Naive thymus-derived CD8-positive, alpha-beta T cell (primary cell): Measurements from ENCODE around the gene PPIL6. TPM values are rescaled to one million over a fixed set of nuclear protein-coding genes. Genes with fewer than 3 reads are reported as not detected.

ENCODE experiments used
- ATAC-seq, 2 donors: fragments of 150-1000 bp; cut with Tn5 transposase in 1 of 2; sonication (Bioruptor Pico), chemical (Tn5 transposase) in 1 of 2; 1 replicate in 1 of 2; 2 replicates in 1 of 2; pipeline ENCODE4 v1.10.0; 2021; ENCODE audit warnings: mild to moderate bottlenecking in 2 of 2, moderate library complexity in 2 of 2
- POLR2A ChIA-PET: fragments of 350-600 bp; sonication (Branson Sonifier 250); formaldehyde crosslinking; loops from one replicate; lab custom pipeline; 2021; ENCODE audit warnings: antibody characterized with exemption; lab: Charles Lee
- DNase-seq, 10 donors: peaks; one replicate each; pipeline versions ENCODE4 v3.0.0 to v3.0.0-alpha.2; 2020 to 2022
- H3K27ac Mint-ChIP-seq, 10 donors: one replicate each; pipeline ENCODE4 v1.8.0; 2020 to 2022; ENCODE audit warnings: mild to moderate bottlenecking in 10 of 10, mixed read lengths in 10 of 10, moderate library complexity in 4 of 10, inconsistent platforms in 1 of 10
- H3K27me3 Mint-ChIP-seq, 5 donors: one replicate each; pipeline ENCODE4 v1.8.0; 2021 to 2022; ENCODE audit warnings: mixed read lengths in 5 of 5
- H3K36me3 Mint-ChIP-seq, 3 donors: one replicate each; pipeline ENCODE4 v1.8.0; 2020 to 2022; ENCODE audit warnings: mixed read lengths in 3 of 3, mild to moderate bottlenecking in 2 of 3, inconsistent platforms in 1 of 3
- H3K4me1 Mint-ChIP-seq, 4 donors: one replicate each; pipeline ENCODE4 v1.8.0; 2021 to 2022; ENCODE audit warnings: mixed read lengths in 4 of 4
- H3K4me3 Mint-ChIP-seq, 10 donors: one replicate each; pipeline ENCODE4 v1.8.0; 2020 to 2022; ENCODE audit warnings: mild to moderate bottlenecking in 10 of 10, mixed read lengths in 10 of 10, moderate library complexity in 6 of 10, inconsistent platforms in 1 of 10
- H3K9me3 Mint-ChIP-seq, 9 donors: one replicate each; pipeline ENCODE4 v1.8.0; 2020 to 2022; ENCODE audit warnings: mixed read lengths in 9 of 9, mild to moderate bottlenecking in 3 of 9, inconsistent platforms in 1 of 9, moderate library complexity in 1 of 9
- polyA plus RNA-seq, 3 donors: library from polyadenylated mRNA; unstranded; fragments of 300-500 nt; fragmentation: Illumina TruSeq; gene quantifications; one replicate each; pipeline ENCODE4 v1.2.3, GENCODE V29; 2021
- total RNA-seq, 8 experiments: library from RNA in 2 of 8; stranded (reverse) in 2 of 8; gene quantifications; one replicate each; pipeline ENCODE4 v1.2.3 and lab custom pipeline; 2021 to 2026

PPIL6 gene
- total and polyA plus RNA-seq, 5 experiments from 2014 or later = 0.25 to 1.7 (median 0.66) TPM

DNA sequence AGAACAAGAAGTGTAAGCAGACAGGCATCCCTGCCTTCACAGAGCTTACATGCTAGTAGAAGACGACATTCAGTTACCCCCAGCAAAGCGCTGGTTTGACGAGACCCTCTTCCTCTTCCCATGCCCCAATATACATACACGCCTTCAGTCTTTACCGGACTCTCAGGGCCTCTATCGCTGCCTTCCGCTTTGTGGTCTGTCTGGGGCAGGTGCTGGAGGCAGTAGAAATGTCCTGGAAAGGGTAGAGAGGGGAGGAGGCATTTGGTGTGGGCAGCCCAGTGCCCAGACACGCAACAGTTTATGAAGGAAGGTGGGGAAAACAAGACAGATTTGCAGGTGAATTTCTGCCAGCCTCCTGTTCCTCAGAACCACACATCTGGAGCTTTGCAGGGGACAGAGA is 6.1 kb upstream of the PPIL6 start:
- no peak for DNase-seq
- POLR2A ChIA-PET = interaction anchor here (1.5 to 1.7 kb wide), 2 partner anchors 9 to 63 kb away, joined by 4 to 5 read pairs; partner anchors contain the start of gene MICAL1
- Mint-ChIP-seq H3K36me3 (peaks cover 0 to 22% (median 0%) of the 10 kb centered on the region in 3 donors), H3K4me1 (peaks cover 37 to 71% (median 58%) of the 10 kb centered on the region in 4 donors), H3K27ac (peak overlapping the region; percentile 10 to 86 (median 60)), H3K27me3 (no peaks in the 10 kb centered on the region), H3K4me3 (peak overlapping the region in 1 of 10 donors; percentile 76), H3K9me3 (no peaks in the 10 kb centered on the region)
- ATAC-seq = no peak

DNA sequence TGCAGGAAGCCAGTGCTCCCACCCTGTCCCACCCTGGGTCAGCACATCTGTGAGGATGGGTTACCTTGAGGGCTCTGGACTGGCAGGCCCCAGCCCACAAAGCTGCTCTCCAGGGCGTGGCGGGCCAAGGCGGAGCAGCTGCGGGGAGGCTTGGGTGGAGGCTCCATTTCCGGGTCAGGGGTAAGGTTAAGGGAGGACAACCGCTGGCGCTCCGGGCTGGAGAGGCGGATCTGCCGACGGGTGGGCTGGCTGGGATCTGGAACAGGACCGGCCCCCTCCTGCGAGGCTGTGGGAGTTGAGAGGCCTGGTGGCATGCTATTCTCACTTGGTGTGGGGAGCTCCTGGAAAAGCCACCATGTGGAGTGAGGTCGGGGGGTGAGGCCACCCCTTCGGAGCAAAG is 5.6 kb upstream of the PPIL6 start:
- no peak for ATAC-seq
- Mint-ChIP-seq H3K9me3 (no peaks in the 10 kb centered on the region), H3K27ac (peak overlapping the region in 8 of 10 donors; percentile 10 to 86 (median 53)), H3K4me3 (peak overlapping the region in 1 of 10 donors; percentile 51), H3K4me1 (peaks cover 42 to 75% (median 61%) of the 10 kb centered on the region in 4 donors), H3K36me3 (peaks cover 0 to 22% (median 0%) of the 10 kb centered on the region in 3 donors), H3K27me3 (no peaks in the 10 kb centered on the region)
- DNase-seq = no peak
- POLR2A ChIA-PET = interaction anchor here (1.5 to 1.7 kb wide), 2 partner anchors 10 to 63 kb away, joined by 4 to 5 read pairs; partner anchors contain the start of gene MICAL1

DNA sequence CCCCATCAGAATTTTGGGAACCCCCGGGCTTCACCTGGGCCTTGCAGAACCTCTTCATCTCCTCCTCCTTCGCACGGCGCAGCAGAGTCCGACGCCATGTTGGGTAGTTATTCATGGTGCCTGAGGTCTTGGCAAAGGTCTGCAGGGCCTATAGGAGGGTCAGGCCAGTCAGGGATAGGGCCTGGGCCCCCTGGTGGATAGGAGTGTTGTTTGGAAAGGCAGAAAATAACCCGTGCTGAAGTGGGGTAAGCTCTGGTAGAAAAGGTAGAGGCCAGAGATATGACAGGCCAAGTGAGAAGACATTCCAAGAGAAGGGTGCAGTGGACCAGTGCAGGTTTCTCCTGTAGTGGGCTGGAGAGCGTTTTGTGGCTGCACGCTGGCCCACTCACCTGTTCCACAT is 5.0 kb upstream of the PPIL6 start:
- DNase-seq (no peak), ATAC-seq (no peak)
- peak overlapping the region in 9 of 10 donors; percentile 43 to 86 (median 64) for H3K27ac Mint-ChIP-seq
- H3K4me1 Mint-ChIP-seq = peaks cover 39 to 70% (median 55%) of the 10 kb centered on the region in 4 donors
- POLR2A ChIA-PET = interaction anchor here (0.5 to 6.8 kb wide), 4 partner anchors 8 to 63 kb away, joined by 3 to 131 read pairs (median 36); partner anchors contain the start of genes CD164 and MICAL1
- no peaks in the 10 kb centered on the region for H3K27me3 Mint-ChIP-seq
- H3K36me3 Mint-ChIP-seq = peaks cover 0 to 17% (median 0%) of the 10 kb centered on the region in 3 donors
- no peaks in the 10 kb centered on the region for H3K9me3 Mint-ChIP-seq
- H3K4me3 Mint-ChIP-seq = no peak overlapping the region

DNA sequence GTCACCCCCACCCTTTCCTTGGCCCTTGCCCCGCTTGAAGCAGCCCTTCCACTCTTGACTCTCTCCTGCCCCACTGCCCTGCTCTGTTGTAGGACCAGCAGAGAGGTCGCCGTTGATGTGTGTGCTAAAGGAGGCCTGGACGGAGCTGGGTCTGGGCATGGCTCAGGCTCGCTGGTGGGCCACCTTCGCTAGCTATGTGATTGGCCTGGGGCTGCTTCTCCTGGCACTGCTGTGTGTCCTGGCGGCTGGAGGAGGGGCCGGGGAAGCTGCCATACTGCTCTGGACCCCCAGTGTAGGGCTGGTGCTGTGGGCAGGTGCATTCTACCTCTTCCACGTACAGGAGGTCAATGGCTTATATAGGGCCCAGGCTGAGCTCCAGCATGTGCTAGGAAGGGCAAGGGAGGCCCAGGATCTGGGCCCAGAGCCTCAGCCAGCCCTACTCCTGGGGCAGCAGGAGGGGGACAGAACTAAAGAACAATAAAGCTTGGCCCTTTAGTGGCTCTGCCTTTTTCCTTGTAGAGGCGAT is 3.1 kb upstream of the PPIL6 start:
- Mint-ChIP-seq H3K36me3 (peaks cover 0 to 17% (median 0%) of the 10 kb centered on the region in 3 donors), H3K27me3 (no peaks in the 10 kb centered on the region), H3K27ac (peak overlapping the region; percentile 43 to 98 (median 81)), H3K4me3 (peak overlapping the region in 1 of 10 donors; percentile 26), H3K4me1 (peaks cover 30 to 53% (median 42%) of the 10 kb centered on the region in 4 donors), H3K9me3 (no peaks in the 10 kb centered on the region)
- no peak for ATAC-seq
- POLR2A ChIA-PET = interaction anchor here (0.9 to 6.8 kb wide), 4 partner anchors 10 to 61 kb away, joined by 4 to 131 read pairs (median 36); partner anchors contain the start of genes CD164 and MICAL1
- no peak for DNase-seq

DNA sequence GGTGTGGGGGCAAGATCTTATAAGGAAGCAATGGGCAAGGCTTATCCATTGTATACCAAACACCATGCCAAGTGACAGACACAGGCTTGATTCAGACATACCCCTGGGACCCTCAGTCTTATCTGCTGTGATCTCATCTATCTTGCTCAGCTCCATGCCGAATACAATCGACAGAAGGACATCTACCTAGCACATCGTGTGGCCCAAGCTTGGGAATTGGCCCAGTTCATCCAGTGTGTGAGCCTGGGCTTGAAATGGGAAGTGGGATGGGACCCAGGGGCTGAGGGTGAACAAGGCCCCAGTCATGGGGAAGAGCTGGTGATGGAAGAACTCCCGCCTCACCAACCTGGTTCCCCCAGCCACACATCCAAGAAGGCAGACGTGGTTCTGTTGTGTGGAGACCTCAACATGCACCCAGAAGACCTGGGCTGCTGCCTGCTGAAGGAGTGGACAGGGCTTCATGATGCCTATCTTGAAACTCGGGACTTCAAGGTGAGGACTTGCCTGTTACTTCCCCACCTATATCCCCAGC is 2.0 kb upstream of the PPIL6 start:
- peaks cover 0 to 17% (median 0%) of the 10 kb centered on the region in 3 donors for H3K36me3 Mint-ChIP-seq
- no peak for ATAC-seq
- no peaks in the 10 kb centered on the region for H3K9me3 Mint-ChIP-seq
- POLR2A ChIA-PET = interaction anchor here (1.5 to 6.8 kb wide), 3 partner anchors 11 to 60 kb away, joined by 6 to 131 read pairs (median 68); partner anchors contain the start of genes CD164, MICAL1 and ZBTB24
- H3K27ac Mint-ChIP-seq = peak overlapping the region; percentile 78 to 98 (median 96)
- peak overlapping the region; percentile 77 to 97 (median 92) for H3K4me3 Mint-ChIP-seq
- no peaks in the 10 kb centered on the region for H3K27me3 Mint-ChIP-seq
- DNase-seq = no peak
- H3K4me1 Mint-ChIP-seq = peaks cover 24 to 42% (median 33%) of the 10 kb centered on the region in 4 donors

DNA sequence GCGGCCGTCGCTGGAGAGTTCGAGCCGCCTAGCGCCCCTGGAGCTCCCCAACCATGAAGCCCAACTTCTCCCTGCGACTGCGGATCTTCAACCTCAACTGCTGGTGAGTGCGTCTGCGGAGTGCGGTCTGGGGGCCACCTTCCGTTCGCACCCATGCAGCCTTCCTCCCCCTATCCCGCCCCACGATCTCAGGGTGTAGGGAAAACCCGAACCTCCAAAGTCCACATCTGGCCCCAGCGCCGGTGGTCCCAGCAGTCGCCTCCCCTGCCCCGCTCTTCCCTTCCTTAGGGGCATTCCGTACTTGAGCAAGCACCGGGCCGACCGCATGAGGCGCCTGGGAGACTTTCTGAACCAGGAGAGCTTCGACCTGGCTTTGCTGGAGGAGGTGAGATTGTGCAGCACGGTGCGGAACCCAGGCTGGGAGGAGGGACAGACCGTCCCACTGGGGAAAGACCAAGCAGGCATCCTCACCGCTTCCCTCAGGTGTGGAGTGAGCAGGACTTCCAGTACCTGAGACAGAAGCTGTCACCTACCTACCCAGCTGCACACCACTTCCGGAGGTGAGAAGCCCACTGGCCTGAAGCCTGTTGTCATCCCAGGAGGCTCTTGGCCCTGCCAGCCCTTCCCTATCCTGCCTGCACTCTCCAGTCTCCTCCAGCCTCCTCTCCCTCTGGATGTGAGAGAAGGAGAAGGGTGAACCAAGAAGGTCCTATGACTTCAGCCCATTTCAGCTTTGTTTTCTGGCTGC is 815 bp upstream of the PPIL6 start:
- DNase-seq (peak in 6 of 10 donors; percentile 42 to 74 (median 54)), ATAC-seq (peak; percentile 28 to 57)
- Mint-ChIP-seq H3K27me3 (no peaks in the 10 kb centered on the region), H3K9me3 (no peaks in the 10 kb centered on the region), H3K4me1 (peaks cover 22 to 36% (median 30%) of the 10 kb centered on the region in 4 donors), H3K4me3 (peak overlapping the region; percentile 89 to 97 (median 93)), H3K27ac (peak overlapping the region; percentile 78 to 98 (median 96)), H3K36me3 (peaks cover 0 to 13% (median 0%) of the 10 kb centered on the region in 3 donors)
- POLR2A ChIA-PET = interaction anchor here (0.5 to 6.8 kb wide), 14 partner anchors 12 to 1533 kb away, joined by 3 to 131 read pairs (median 6); partner anchors contain the start of genes CD164, MICAL1 and ZBTB24

DNA sequence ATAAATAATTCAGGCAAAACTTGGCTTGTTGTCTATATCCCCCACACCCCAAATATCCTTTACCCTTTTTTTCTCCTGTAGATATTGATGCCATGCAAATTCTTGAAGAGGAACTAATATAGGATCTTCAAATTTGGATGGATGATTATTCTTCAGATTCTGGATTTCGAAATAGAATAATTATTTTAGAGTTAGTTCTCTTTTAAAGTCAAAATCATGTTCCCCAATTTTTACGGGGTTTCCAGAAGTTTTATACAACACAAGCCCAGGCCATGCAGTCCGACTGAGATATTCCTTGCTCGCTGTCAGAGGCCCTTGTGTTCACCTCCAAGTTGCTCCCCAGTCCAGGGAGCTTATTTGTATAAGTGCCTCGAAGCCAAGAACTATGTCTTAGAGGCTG is 4.4 kb downstream of the PPIL6 start:
- Mint-ChIP-seq H3K9me3 (no peaks in the 10 kb centered on the region), H3K4me3 (no peak overlapping the region), H3K27me3 (no peaks in the 10 kb centered on the region), H3K4me1 (peaks cover 1 to 5% (median 3%) of the 10 kb centered on the region in 4 donors), H3K27ac (no peak overlapping the region), H3K36me3 (no peaks in the 10 kb centered on the region)
- ATAC-seq = no peak
- POLR2A ChIA-PET = interaction anchor here (1.4 kb wide), 1 partner anchor 54 kb away, joined by 3 read pairs; the partner anchor contains the start of gene CD164
- no peak for DNase-seq

DNA sequence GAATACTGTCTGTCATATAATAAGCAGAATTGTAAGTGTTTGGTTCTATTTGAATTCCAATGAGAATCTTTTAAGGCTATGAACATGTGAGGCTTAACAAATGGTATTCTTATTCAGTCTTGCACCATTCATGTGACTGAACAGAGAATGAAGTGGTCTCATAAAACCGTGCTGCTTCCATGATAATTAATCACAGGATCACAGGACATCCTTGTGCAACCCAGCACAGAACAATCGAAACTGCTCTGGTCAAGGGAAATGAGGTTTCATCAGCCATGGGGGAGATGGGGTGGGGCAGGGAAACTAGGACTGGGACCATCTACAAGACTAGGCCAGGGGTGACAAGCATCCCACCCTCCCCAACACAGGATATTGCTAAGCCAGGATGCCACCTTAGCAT is 6.0 kb downstream of the PPIL6 start:
- H3K27ac Mint-ChIP-seq = no peak overlapping the region
- no peaks in the 10 kb centered on the region for H3K27me3 Mint-ChIP-seq
- no peaks in the 10 kb centered on the region for H3K36me3 Mint-ChIP-seq
- peak overlapping the region in 1 of 10 donors; percentile 20 for H3K4me3 Mint-ChIP-seq
- H3K4me1 Mint-ChIP-seq = peaks cover 0 to under 1% (median 0%) of the 10 kb centered on the region in 4 donors
- DNase-seq (no peak), ATAC-seq (no peak)
- no peaks in the 10 kb centered on the region for H3K9me3 Mint-ChIP-seq
- POLR2A ChIA-PET = no interaction called here

DNA sequence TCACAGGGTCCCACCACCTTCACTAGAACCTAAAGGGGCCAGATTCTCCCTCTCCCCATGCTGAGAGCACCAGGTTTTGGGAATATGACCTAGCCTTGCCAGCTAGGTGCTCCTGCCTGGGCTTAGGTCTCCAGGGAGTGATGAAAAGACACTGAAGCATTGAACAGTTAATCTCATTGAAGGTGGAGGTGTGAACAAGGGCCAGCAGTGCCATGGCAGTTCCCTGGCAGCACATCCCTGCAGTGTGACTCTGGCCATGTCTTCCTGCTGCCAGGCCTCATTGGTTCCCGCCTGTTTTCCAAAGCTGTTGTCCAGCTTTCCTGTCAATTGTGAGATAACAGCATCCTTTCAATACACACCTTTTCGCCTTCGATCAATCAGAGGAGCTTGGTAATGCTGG is 10.9 kb downstream of the PPIL6 start:
- Mint-ChIP-seq H3K4me1 (peaks cover 0 to 4% (median 0%) of the 10 kb centered on the region in 4 donors), H3K36me3 (no peaks in the 10 kb centered on the region), H3K27ac (no peak overlapping the region), H3K4me3 (no peak overlapping the region), H3K9me3 (no peaks in the 10 kb centered on the region), H3K27me3 (peaks cover 0 to 2% (median 0%) of the 10 kb centered on the region in 5 donors)
- POLR2A ChIA-PET = no interaction called here
- ATAC-seq (no peak), DNase-seq (no peak)

DNA sequence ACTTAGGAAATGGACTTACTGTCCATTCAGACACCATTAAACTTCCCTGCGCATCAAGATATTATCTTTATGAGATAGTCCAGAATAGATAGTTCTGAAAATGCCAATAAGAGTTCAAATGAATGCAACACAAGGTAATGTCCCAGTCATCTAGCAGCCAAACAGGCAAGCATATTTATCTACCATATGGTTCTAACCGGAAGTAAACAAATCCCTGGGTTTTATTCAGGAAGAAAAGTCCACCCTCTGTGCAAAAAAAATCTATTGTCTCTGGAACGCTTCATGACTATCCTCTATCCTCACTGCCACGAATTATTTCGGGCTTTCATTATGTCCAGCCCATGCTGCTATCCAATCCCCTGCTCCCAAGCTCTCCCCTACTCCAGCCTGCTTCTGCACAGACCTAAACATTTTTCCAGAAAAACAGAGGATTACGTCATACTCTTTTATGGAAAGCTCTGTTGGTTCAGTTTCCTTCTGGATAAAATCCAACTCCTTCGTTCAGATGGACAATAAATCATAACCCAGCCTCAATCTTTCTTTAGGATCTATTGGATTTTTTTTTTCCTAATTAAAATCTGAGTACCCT is 11.4 kb downstream of the PPIL6 start:
- Mint-ChIP-seq H3K4me1 (peaks cover 0 to 4% (median 0%) of the 10 kb centered on the region in 4 donors), H3K4me3 (no peak overlapping the region)
- POLR2A ChIA-PET = no interaction called here

DNA sequence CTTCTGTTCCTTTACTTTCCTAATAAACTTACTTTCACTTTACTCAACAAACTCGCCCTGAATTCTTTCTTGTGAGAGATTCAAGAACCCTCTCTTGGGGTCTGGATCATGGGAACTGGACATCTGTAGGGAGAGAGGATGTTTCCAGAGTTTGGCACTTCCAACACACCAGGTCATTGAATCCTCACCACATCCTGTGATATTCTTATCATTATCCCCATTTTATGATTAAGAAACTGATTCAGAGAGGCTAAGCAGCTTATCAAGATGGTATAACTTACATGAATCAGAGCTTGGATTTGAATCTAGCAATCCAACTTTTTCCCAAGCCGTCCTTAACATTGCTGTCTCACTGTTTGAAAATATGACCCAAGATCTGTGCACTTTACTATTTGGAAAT is 15.5 kb downstream of the PPIL6 start:
- H3K27ac Mint-ChIP-seq = no peak overlapping the region
- POLR2A ChIA-PET = no interaction called here
- H3K4me1 Mint-ChIP-seq = peaks cover 0 to 4% (median 0%) of the 10 kb centered on the region in 4 donors
- no peaks in the 10 kb centered on the region for H3K9me3 Mint-ChIP-seq
- H3K36me3 Mint-ChIP-seq = no peaks in the 10 kb centered on the region
- no peak for ATAC-seq
- H3K4me3 Mint-ChIP-seq = no peak overlapping the region
- DNase-seq = no peak
- H3K27me3 Mint-ChIP-seq = peaks cover 0 to 2% (median 0%) of the 10 kb centered on the region in 5 donors

More for the DNA sequence above, 11.4 kb downstream of the PPIL6 start:
- no peak for DNase-seq
- no peak for ATAC-seq
- Mint-ChIP-seq H3K27ac (no peak overlapping the region), H3K9me3 (no peaks in the 10 kb centered on the region), H3K36me3 (no peaks in the 10 kb centered on the region), H3K27me3 (peaks cover 0 to 2% (median 0%) of the 10 kb centered on the region in 5 donors)

DNA sequence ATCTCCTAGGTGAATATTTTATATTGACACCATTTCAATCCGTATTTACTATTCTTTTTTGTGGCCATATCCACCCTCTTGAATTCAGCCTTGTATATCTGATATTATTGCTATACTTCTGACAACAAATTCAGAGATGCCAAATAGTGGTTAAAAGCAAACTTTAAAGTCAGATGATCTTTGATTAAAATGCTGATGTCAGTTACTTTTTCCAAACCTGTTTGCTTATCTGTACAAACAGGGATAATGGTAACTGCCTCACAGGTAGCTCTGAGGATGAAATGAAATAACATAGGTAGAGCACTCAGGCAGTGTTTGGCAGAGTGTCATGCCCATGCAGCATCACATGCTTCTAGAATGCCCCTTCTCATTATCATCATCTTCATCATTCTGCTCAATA is 19.2 kb downstream of the PPIL6 start:
- Mint-ChIP-seq H3K27me3 (peaks cover 0 to 2% (median 0%) of the 10 kb centered on the region in 5 donors), H3K4me3 (no peak overlapping the region), H3K9me3 (no peaks in the 10 kb centered on the region), H3K36me3 (no peaks in the 10 kb centered on the region), H3K27ac (peak overlapping the region in 2 of 10 donors; percentile 16 to 54), H3K4me1 (peaks cover 0 to 4% (median 0%) of the 10 kb centered on the region in 4 donors)
- POLR2A ChIA-PET = interaction anchor here (0.5 kb wide), 1 partner anchor 970 kb away, joined by 4 read pairs; no protein-coding TSS in a partner anchor
- no peak for ATAC-seq
- DNase-seq = no peak
